Measurements from ENCODE around the gene MDN1.
A peak's percentile ranks its signal among the peaks of the same experiment; 100 is the strongest.
"Not testable (repeated sequence)": the region's sequence is repeated elsewhere in the genome, so short reads cannot be mapped to it uniquely, and the experiment has no call there.

Gene MDN1

DNA sequence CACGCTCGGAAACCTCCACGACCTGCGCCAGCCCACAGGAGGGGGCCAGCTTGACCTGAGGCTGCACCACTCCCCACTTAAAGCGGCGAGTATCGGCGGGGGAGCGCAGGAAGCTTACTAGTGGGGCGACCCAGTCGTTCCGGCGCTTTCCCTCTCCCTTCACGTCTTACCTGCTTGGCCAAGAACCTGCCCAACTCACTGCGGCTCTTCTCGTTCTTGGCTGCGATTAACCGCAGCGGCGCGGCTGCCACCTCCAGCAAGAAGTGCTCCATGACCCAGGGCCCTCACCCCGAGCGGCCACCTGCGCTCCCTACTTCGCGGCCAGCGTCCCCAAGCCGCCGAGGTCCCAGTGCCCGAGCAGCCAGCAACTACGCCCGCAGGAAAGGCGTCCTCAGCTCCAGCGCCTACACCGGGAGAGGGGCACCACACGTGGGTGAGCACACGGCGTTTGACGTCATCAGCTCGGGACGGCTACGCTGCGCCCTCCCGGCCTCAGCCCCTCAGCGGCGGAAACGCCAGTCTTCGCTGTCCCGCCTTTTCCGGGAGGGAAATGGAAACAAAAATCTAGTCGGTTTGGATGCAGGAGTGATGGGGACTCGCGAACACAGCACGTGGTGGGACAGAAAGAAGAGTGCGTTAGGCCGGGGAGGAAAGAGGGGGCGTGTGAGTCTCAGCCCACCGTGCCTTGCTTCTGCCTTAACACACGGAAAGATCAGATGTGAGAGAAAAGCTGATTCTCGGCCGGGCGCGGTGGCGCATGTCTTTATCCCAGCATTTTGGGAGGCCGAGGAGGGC lies at the start of gene MDN1:
MDN1 (minus strand) TSS at position 459 of the 795 bp plus-strand sequence; CDS start at position 272, 187 bp downstream.
- peak; percentile 84 for DNase-seq (ENCODE audit: low read depth)

DNA sequence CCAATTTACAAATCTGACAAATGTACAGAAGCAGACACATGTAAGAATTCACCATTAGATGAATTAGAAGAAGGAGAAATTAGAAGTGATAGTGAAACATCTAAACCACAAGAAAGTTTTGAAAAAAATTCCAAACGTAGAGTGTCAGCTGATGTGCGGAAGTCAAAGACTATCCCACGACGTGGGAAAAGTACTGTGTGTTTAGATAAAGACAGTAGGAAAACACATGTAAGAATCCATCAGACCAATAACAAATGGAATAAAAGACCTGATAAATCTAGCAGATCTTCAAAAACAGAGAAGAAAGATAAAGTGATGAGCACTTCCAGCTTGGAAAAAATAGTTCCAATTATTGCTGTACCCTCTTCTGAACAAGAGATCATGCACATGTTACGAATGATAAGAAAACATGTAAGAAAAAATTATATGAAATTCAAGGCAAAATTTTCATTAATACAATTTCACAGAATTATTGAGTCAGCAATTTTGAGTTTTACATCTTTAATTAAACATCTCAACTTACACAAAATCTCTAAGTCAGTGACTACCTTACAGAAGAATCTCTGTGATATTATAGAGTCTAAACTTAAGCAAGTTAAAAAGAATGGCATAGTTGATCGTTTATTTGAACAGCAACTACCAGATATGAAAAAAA lies 46.6 kb upstream of the MDN1 start:
- DNase-seq (ENCODE audit: low read depth): no peak

DNA sequence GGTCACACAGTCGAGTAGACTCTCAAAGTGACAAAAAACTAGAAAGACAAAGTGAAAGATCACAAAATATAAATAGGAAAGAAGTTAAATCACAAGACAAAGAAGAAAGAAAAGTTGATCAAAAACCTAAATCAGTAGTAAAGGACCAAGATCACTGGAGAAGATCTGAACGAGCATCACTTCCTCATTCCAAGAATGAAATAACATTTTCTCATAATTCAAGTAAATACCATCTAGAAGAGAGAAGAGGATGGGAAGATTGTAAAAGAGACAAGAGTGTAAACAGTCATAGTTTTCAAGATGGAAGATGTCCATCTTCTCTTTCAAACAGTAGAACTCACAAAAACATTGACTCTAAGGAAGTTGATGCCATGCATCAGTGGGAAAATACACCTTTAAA lies 43.1 kb upstream of the MDN1 start:
- DNase-seq (ENCODE audit: low read depth): no peak

DNA sequence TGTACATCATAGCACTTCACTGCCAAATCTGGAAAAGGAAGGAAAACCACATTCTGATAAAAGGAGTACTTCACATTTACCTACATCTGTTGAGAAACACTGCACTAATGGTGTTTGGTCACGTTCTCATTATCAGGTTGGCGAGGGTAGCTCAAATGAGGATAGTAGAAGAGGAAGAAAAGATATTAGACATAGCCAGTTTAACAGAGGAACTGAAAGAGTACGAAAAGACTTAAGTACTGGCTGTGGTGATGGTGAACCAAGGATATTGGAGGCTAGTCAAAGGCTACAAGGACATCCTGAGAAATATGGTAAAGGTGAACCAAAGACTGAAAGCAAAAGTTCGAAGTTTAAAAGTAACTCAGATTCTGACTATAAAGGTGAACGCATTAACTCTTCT lies 42.7 kb upstream of the MDN1 start:
- DNase-seq (ENCODE audit: low read depth): no peak

DNA sequence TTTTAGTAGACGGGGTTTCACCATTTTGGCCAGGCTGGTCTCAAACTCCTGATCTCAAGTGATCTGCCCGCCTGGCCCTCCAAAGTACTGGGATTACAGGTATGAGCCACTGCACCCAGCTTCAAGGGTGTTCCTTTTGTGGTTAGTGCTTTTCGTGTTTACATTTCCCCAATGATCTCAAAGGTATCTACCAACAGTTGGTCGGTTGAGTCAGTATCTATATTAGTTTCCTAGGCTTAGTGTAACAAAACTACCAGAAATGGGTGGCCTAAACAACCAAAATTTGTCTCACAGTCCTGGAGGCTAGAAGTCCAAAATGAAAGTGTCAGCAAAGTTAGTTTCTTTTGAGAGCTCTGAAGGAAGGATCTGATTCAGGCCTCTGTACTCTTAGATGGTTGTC lies 40.1 kb upstream of the MDN1 start:
- DNase-seq (ENCODE audit: low read depth): no peak

GRCh38 chr6:89858041-89858440 lies 38.4 kb upstream of the MDN1 start:
- DNase-seq (ENCODE audit: low read depth): no peak

DNA sequence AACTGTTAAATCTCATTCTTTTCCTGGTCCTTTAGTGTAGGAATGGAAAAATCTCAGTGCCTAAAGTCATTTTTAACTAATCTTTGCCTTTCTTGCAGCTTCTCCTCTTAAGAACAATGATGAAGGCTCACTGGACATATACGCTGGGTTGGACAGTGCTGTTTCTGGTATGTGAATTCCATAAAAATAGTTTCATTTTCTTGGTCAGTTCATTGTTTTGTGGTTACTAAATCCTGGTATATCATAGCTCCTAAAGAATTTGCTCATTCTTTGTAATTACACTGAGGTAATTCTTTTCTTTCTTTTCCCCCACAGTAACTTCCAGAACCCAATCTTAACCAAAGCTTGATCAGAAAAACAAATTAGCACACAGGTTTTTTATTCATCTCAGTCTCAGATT lies 33.5 kb upstream of the MDN1 start:
- DNase-seq (ENCODE audit: low read depth): no peak

GRCh38 chr6:89847513-89847912 lies 27.9 kb upstream of the MDN1 start:
- DNase-seq (ENCODE audit: low read depth): not testable (repeated sequence)

DNA sequence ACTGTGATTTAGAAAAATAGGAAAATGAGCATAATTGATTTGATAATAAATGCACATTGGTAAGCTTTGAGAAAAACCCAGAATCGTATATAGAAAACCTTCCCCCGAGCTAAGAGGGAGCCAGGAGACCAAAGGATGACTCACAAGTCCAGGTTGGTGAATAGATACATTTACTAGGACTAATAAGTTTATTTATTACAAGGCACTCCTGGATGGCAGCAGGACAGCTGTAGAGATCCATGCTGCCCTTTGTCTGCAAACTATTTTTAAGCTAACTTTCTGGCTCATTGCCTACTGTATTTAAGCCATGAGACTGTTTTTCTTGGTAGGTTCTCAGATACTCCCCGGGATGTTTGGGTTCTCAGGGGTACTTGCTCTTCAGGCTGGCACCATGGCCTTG lies 23.5 kb upstream of the MDN1 start:
- DNase-seq (ENCODE audit: low read depth): no peak

DNA sequence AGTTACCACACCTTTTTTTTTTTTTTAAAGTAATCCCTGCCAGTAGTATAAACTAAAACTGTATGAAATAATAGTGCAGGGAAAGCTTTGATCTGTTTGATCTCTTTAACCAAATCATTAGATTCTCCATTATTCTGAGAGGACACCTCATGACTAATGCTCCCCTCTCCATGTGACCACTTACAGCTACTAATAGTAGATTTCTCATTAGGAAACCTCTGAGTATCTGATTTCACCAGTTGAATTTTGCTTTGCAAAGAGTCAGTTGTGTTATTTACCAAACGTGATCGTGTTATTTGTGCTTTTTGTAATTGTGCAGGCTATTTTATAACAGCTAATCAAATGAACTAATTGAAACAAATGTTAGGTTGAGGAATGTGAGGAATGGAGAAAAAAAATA lies 22.6 kb upstream of the MDN1 start:
- DNase-seq (ENCODE audit: low read depth): no peak

DNA sequence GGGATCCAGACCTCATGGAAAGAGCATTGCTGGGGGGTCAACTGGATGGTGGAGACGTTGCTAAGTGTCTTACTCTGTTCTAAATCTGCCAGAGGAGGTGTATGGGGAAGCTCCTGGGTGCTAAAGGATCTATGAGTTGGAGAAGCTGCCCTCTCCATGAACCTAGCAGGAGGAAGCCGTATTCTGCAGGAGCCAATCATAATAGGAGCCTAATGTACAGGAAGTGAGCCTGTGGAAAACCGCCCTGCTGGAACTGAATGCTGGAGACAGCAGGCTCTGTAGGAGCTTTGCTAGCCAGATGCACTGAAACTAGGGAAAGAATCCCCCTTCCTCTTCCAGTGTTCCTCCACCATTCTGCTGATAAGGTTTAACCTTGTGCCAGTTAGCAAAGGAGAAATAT lies 20.9 kb upstream of the MDN1 start:
- no peak for DNase-seq (ENCODE audit: low read depth)

- no peak for DNase-seq (ENCODE audit: low read depth)
Observed at GRCh38 chr6:89836639-89837222, 17.1 kb upstream of the MDN1 start.

- no peak for DNase-seq (ENCODE audit: low read depth)
Observed at GRCh38 chr6:89834884-89835792, 15.5 kb upstream of the MDN1 start.

DNA sequence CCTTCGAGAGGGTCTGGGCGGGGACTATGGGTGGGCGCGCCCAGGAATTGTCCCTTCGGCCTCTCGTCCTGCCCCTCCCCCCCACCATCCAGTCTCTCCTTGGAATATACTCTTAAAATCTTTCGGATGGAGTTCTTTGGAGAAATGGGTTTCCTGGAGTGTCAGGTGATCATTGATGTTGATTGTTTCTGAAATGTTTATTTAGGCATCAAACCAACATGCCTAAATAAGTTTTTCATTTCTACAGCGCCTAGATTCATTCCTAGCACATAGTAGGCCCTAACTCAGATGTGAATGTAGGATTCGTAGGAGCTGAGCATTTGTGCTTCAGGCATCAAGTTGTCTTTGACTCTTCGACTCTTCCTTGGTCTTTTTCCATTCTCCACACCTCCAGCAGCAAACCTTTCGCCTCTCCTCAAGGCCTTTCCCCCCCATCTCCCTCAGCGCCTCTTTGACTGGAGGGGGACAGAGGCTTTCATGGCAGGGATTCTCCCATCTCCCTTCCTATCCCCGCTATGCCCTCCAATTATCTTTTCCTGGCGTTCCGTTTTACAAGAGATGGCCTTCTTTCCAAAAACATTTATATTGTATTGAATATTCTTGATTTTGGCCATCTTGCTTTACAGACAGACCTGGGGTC lies 10.7 kb upstream of the MDN1 start:
- no peak for DNase-seq (ENCODE audit: low read depth)

- DNase-seq (ENCODE audit: low read depth): peak; percentile 99
Observed at GRCh38 chr6:89829472-89830169, 10.0 kb upstream of the MDN1 start, which contains the start of gene CASP8AP2. CASP8AP2 (plus strand) TSS chr6:89829880.

GRCh38 chr6:89828988-89829471 lies 9.4 kb upstream of the MDN1 start:
- no peak for DNase-seq (ENCODE audit: low read depth)

DNA sequence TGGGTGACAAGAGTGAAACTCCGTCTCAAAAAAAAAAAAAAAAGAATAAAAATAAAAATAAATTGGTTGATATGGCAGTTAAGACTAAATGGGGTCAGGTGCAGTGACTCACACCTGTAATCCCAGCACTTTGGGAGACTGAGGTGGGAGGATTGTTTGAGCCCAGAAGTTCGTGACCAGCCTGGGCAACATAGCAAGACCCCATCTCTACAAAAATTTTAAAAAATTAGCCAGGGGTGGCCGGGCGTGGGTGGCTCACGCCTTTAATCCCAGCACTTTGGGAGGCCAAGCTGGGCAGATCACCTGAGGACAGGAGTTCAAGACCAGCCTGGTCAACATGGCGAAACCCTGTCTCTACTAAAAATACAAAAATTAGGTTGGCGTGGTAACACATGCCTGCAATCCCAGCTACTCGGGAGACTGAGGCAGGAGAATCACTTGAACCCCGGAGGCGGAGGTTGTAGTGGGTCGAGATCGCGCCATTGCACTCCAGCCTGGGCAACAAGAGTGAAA lies 8.9 kb upstream of the MDN1 start:
- DNase-seq (ENCODE audit: low read depth): not testable (repeated sequence)

DNA sequence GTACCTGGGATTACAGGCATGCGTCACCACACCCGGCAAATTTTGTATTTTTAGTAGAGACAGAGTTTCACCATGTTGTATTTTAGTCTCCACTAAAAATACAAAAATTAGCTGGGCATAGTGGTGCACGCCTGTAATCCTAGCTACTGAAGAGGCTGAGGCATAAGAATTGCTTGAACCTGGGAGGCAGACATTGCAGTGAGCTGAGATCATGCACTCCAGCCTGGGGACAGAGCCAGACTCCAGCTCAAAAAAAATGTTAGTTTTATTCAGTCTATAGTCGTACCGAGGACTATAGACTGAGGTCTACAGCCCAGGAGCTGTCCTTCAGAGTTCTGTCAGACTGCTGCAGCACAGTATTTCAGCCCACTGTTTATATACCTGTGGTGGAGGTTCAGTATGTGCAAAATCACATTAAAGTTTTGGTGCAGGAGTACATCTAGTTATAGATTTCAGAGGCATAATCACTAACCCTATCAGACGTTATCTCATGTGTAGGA lies 6.5 kb upstream of the MDN1 start:
- no peak for DNase-seq (ENCODE audit: low read depth)

DNA sequence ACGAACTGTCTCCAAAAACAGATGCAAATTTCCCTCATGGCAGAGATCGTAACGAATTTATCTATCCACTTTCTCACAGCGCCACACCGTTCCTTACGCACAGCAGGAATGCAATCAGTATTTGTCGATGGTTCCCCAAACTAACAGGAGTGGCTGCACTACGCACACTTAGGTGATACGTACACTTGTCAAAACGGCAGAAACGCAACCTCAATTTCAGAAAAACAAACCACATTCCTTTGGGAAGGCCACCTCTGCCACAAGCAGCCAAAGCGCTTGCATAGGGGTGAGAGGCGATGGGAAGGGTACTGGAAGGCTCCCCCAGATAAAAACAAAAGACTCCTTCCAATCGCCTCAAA lies 638 bp downstream of the MDN1 start:
- DNase-seq (ENCODE audit: low read depth): no peak

DNA sequence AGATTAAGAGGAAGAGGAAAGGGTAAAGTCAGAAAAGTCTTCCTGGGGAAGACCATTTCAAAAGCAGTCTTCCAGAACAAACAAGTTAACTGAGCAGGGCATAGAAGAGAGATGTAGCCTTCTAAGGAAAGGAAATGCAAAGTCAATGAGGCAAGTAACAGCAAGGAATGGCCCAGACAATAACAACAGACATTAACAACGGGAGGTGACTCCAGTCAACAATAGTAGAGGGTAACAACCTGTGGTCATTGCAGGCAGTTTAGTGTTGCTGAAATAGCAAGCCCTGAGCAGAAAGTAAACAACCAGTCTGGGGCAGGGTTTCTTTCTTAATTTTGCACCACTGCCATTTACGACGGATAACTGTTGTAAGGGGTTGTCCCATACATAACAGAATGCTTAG lies 2.1 kb downstream of the MDN1 start:
- no peak for DNase-seq (ENCODE audit: low read depth)

- DNase-seq (ENCODE audit: low read depth): not testable (repeated sequence)
Observed at GRCh38 chr6:89813422-89813821, 6.2 kb downstream of the MDN1 start.

Measured in fibroblast of the conjunctiva (primary cell).